CD4-positive, alpha-beta T cell treated with Interleukin-12 subunit alpha and Interleukin-12 subunit beta, for 1 hour (primary cell): ENCODE measurements around the gene PARD3.
"Not testable (repeated sequence)": the region's sequence is repeated elsewhere in the genome, so short reads cannot be mapped to it uniquely, and the experiment has no call there.

Source experiments
- DNase-seq: peaks from one replicate; pipeline ENCODE4 v3.0.0-alpha.2; 2020

PARD3 gene

GRCh38 chr10:34280599-34281374 lies 534.3 kb downstream of the PARD3 start:
- DNase-seq: no peak

- no peak for DNase-seq
Measured at GRCh38 chr10:34275626-34276130, 539.4 kb downstream of the PARD3 start.

- no peak for DNase-seq
Measured at GRCh38 chr10:34274906-34275305, 540.2 kb downstream of the PARD3 start.

- DNase-seq: no peak
Measured at GRCh38 chr10:34273340-34273739, 541.8 kb downstream of the PARD3 start.

- DNase-seq: no peak
Measured at GRCh38 chr10:34272316-34272715, 542.8 kb downstream of the PARD3 start.

GRCh38 chr10:34268410-34268809 lies 546.7 kb downstream of the PARD3 start:
- not testable (repeated sequence) for DNase-seq

- DNase-seq: no peak
Measured at GRCh38 chr10:34262985-34263384, 552.1 kb downstream of the PARD3 start.

- no peak for DNase-seq
Measured at GRCh38 chr10:34260904-34261303, 554.2 kb downstream of the PARD3 start.

- no peak for DNase-seq
Measured at GRCh38 chr10:34256216-34256615, 558.9 kb downstream of the PARD3 start.

GRCh38 chr10:34255035-34255434 lies 560.1 kb downstream of the PARD3 start:
- no peak for DNase-seq

- DNase-seq: no peak
Measured at GRCh38 chr10:34254596-34254995, 560.5 kb downstream of the PARD3 start.

- no peak for DNase-seq
Measured at GRCh38 chr10:34252111-34252510, 563.0 kb downstream of the PARD3 start.

- DNase-seq: no peak
Measured at GRCh38 chr10:34251177-34251576, 563.9 kb downstream of the PARD3 start.

- no peak for DNase-seq
Measured at GRCh38 chr10:34250722-34251121, 564.4 kb downstream of the PARD3 start.

GRCh38 chr10:34249634-34250033 lies 565.5 kb downstream of the PARD3 start:
- DNase-seq: no peak

- no peak for DNase-seq
Measured at GRCh38 chr10:34247560-34247959, 567.5 kb downstream of the PARD3 start.

- no peak for DNase-seq
Measured at GRCh38 chr10:34244756-34245484, 570.2 kb downstream of the PARD3 start.

- no peak for DNase-seq
Measured at GRCh38 chr10:34241226-34242000, 573.7 kb downstream of the PARD3 start.

GRCh38 chr10:34240039-34240438 lies 575.1 kb downstream of the PARD3 start:
- no peak for DNase-seq

GRCh38 chr10:34237898-34238455 lies 577.1 kb downstream of the PARD3 start:
- no peak for DNase-seq

GRCh38 chr10:34236931-34237330 lies 578.2 kb downstream of the PARD3 start:
- no peak for DNase-seq

GRCh38 chr10:34235164-34235832 lies 579.8 kb downstream of the PARD3 start:
- no peak for DNase-seq
